ENCODE results near the gene ENO3. TPM values are rescaled to one million over a fixed set of nuclear protein-coding genes. Genes with fewer than 3 reads are reported as not detected.

The ENO3 gene
- total and polyA plus RNA-seq, 2 experiments from 2014 or later = 18.7 to 30.2 TPM

DNA sequence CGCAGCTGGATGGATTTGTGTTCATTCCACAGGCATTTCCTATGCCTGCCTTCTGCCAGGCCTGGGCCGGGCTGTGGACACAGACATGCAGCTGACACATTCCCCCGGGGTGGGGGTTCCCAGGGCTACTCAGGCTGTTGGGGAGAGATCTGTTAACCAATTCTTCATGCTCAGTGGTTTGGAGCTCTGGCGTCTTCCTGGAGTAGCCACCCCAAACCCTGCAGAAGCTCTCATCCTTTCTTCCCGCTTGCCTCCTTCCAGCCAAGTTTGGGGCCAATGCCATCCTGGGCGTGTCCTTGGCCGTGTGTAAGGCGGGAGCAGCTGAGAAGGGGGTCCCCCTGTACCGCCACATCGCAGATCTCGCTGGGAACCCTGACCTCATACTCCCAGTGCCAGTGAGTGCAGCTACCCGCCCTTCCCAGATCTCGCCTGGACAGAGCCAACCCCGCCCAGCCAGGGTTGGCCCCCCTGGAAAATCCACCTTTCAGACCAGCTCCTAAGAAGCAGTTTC, 2.6 kb downstream of the ENO3 start:
- WGBS (ENCODE audit: low lambda C conversion rate, missing lambda C conversion rate) = 89% methylated on average over 14 of the region's 14 CpGs

GRCh38 chr17:4955091-4955490, 4.2 kb downstream of the ENO3 start:
- Histone ChIP-seq H3K4me2 (no peak overlapping the region), H3K4me3 (no peak overlapping the region), H3K4me1 (ENCODE audit: insufficient read depth) (peaks cover 14% of the 10 kb centered on the region), H3K79me2 (no peaks in the 10 kb centered on the region), H3K27me3 (no peaks in the 10 kb centered on the region), H3K9me2 (replicated peaks; ENCODE audit: insufficient read depth) (no peaks in the 10 kb centered on the region), H2AFZ (no peak overlapping the region), H3K36me3 (replicated peaks; ENCODE audit: insufficient read depth, low read depth) (no peaks in the 10 kb centered on the region), H3K9me3 (ENCODE audit: low read depth) (no peaks in the 10 kb centered on the region), H4K20me1 (ENCODE audit: insufficient read depth, poor library complexity, severe bottlenecking) (no peaks in the 10 kb centered on the region), H3K27ac (no peak overlapping the region)
- DNase-seq (ENCODE audit: low spot score) = no peak
- no peak for TF ChIP-seq EZH2phosphoT487 (IDR thresholded peaks at IDR 0.05; ENCODE audit: low read depth, severe bottlenecking, unreplicated experiment)
- TF ChIP-seq EZH2 (IDR thresholded peaks at IDR 0.05; ENCODE audit: borderline replicate concordance) = no peak
- TF ChIP-seq, protein P1, sequence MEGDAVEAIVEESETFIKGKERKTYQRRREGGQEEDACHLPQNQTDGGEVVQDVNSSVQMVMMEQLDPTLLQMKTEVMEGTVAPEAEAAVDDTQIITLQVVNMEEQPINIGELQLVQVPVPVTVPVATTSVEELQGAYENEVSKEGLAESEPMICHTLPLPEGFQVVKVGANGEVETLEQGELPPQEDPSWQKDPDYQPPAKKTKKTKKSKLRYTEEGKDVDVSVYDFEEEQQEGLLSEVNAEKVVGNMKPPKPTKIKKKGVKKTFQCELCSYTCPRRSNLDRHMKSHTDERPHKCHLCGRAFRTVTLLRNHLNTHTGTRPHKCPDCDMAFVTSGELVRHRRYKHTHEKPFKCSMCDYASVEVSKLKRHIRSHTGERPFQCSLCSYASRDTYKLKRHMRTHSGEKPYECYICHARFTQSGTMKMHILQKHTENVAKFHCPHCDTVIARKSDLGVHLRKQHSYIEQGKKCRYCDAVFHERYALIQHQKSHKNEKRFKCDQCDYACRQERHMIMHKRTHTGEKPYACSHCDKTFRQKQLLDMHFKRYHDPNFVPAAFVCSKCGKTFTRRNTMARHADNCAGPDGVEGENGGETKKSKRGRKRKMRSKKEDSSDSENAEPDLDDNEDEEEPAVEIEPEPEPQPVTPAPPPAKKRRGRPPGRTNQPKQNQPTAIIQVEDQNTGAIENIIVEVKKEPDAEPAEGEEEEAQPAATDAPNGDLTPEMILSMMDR (IDR thresholded peaks at IDR 0.05; ENCODE audit: poor library complexity) = no peak
- WGBS (ENCODE audit: low lambda C conversion rate, missing lambda C conversion rate) = 98% methylated on average over 8 of the region's 8 CpGs

More for the DNA sequence above, 2.6 kb downstream of the ENO3 start:
- TF ChIP-seq, protein P1 (IDR thresholded peaks at IDR 0.05; ENCODE audit: poor library complexity) = no peak
- TF ChIP-seq EZH2 (IDR thresholded peaks at IDR 0.05; ENCODE audit: borderline replicate concordance) (no peak), EZH2phosphoT487 (IDR thresholded peaks at IDR 0.05; ENCODE audit: low read depth, severe bottlenecking, unreplicated experiment) (no peak)
- Histone ChIP-seq H3K27me3 (no peaks in the 10 kb centered on the region), H4K20me1 (ENCODE audit: insufficient read depth, poor library complexity, severe bottlenecking) (no peaks in the 10 kb centered on the region), H3K27ac (no peak overlapping the region), H3K4me3 (no peak overlapping the region), H3K4me1 (ENCODE audit: insufficient read depth) (peaks cover 15% of the 10 kb centered on the region), H2AFZ (no peak overlapping the region), H3K36me3 (replicated peaks; ENCODE audit: insufficient read depth, low read depth) (no peaks in the 10 kb centered on the region), H3K9me2 (replicated peaks; ENCODE audit: insufficient read depth) (no peaks in the 10 kb centered on the region), H3K9me3 (ENCODE audit: low read depth) (no peaks in the 10 kb centered on the region), H3K4me2 (no peak overlapping the region), H3K79me2 (no peaks in the 10 kb centered on the region)
- no peak for DNase-seq (ENCODE audit: low spot score)

GRCh38 chr17:4956493-4957061, 5.7 kb downstream of the ENO3 start:
- Histone ChIP-seq H3K4me3 (no peak overlapping the region), H3K36me3 (replicated peaks; ENCODE audit: insufficient read depth, low read depth) (no peaks in the 10 kb centered on the region), H3K9me3 (ENCODE audit: low read depth) (no peaks in the 10 kb centered on the region), H4K20me1 (ENCODE audit: insufficient read depth, poor library complexity, severe bottlenecking) (no peaks in the 10 kb centered on the region), H3K27me3 (no peaks in the 10 kb centered on the region), H3K9me2 (replicated peaks; ENCODE audit: insufficient read depth) (no peaks in the 10 kb centered on the region), H2AFZ (no peak overlapping the region), H3K79me2 (no peaks in the 10 kb centered on the region), H3K4me2 (no peak overlapping the region), H3K27ac (no peak overlapping the region), H3K4me1 (ENCODE audit: insufficient read depth) (no peaks in the 10 kb centered on the region)
- TF ChIP-seq EZH2 (IDR thresholded peaks at IDR 0.05; ENCODE audit: borderline replicate concordance) = no peak
- TF ChIP-seq, protein P1 (IDR thresholded peaks at IDR 0.05; ENCODE audit: poor library complexity) = no peak
- no peak for TF ChIP-seq EZH2phosphoT487 (IDR thresholded peaks at IDR 0.05; ENCODE audit: low read depth, severe bottlenecking, unreplicated experiment)
- no peak for DNase-seq (ENCODE audit: low spot score)
- 81% methylated on average over 10 of the region's 10 CpGs for WGBS (ENCODE audit: low lambda C conversion rate, missing lambda C conversion rate)
